HFF-Myc (cell line): ENCODE results near the gene MAGED4.
"Not testable (repeated sequence)": the region's sequence is repeated elsewhere in the genome, so short reads cannot be mapped to it uniquely, and the experiment has no call there.

Experiments
- DNase-seq: peaks from one replicate; pipeline ENCODE4 v3.0.0-alpha.2; 2011; ENCODE audit warnings: low read depth; ENCODE audit errors: extremely low read depth
- H3K4me3 ChIP-seq: replicated peaks from 2 replicates; pipeline ENCODE4 v1.5.1; 2011; ENCODE audit warnings: low read depth, mild to moderate bottlenecking, control low read depth, low read length
- TF ChIP-seq, protein P1 (sequence below): IDR thresholded peaks from 2 replicates; pipeline ENCODE4 v1.5.1; 2012; ENCODE audit warnings: mild to moderate bottlenecking, low read depth, low read length, control low read depth; ENCODE audit errors: missing control alignments

MAGED4 gene, protein sequence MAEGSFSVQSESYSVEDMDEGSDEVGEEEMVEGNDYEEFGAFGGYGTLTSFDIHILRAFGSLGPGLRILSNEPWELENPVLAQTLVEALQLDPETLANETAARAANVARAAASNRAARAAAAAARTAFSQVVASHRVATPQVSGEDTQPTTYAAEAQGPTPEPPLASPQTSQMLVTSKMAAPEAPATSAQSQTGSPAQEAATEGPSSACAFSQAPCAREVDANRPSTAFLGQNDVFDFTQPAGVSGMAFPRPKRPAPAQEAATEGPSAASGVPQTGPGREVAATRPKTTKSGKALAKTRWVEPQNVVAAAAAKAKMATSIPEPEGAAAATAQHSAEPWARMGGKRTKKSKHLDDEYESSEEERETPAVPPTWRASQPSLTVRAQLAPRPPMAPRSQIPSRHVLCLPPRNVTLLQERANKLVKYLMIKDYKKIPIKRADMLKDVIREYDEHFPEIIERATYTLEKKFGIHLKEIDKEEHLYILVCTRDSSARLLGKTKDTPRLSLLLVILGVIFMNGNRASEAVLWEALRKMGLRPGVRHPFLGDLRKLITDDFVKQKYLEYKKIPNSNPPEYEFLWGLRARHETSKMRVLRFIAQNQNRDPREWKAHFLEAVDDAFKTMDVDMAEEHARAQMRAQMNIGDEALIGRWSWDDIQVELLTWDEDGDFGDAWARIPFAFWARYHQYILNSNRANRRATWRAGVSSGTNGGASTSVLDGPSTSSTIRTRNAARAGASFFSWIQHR

DNA sequence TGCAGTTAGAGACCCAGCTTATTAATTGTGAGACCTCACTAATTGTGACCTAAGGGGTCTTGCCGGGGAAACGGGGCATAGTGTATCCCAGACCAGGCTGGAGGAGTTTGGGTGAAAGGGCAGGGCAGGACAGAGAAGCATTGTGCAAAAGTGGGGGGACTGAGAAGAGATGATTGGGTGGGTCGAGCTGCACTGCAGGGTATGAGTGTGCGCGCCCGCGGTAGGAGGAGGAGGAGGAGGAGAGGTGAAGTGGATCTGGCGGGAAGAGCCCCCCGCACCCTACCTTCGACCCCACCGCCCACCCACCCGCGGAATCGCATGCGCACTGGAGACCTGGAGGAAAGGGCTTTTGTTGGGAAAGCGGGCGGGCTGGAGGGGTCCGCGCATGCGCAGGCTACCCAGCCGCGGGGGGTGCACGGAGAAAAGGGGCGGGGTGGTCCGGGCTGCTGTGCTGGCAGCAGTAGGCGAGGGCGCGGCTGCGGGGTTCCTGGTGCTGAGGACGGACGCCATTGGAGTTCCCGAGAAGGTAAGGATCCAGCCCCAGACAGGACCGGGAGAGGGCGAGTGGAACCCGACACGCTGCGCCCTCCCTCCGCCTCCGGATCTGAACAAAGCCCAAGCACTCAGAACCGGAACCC, at the start of gene MAGED4:
MAGED4 (plus strand) TSS at position 449 of the 638 bp plus-strand sequence. CDS start 1,035 bp downstream, outside the sequence.
- DNase-seq, H3K4me3 ChIP-seq: not testable (repeated sequence)

DNA sequence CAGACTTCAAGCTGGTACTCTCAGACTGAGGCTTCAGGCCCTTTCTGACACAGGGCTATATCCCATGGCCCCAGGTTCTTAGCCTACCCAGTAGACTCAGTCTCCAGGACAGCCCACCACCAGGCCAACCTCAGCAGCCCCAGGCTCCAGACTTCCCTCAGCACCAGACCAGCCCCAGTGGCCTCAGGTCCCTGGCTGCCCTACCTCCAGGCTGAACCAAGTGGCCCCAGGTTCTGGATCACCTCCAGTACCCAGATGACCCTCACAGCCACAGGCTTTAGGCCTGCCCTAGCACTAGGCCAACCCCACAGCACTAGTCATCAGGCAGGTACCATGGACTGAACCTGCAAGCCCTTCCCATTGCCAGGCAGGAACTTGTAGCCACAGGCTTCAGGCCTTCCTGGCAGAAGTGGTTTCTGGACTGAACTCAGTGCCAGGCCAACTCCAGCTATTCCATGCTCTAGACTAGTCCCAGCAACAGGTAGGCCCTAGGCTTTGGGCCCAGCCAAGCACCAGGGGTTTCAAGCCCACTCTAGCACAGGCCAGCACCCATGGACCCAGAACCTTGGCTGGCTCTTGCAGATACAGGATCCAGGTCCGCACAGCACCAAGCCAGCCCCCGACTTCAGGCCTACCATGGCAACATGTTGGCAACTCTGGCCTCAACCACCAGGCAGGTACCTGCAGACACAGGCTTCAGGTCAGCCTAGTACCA, 45.7 kb upstream of the MAGED4 start:
- no peak for DNase-seq
- H3K4me3 ChIP-seq: no peak overlapping the region
- TF ChIP-seq, protein P1, sequence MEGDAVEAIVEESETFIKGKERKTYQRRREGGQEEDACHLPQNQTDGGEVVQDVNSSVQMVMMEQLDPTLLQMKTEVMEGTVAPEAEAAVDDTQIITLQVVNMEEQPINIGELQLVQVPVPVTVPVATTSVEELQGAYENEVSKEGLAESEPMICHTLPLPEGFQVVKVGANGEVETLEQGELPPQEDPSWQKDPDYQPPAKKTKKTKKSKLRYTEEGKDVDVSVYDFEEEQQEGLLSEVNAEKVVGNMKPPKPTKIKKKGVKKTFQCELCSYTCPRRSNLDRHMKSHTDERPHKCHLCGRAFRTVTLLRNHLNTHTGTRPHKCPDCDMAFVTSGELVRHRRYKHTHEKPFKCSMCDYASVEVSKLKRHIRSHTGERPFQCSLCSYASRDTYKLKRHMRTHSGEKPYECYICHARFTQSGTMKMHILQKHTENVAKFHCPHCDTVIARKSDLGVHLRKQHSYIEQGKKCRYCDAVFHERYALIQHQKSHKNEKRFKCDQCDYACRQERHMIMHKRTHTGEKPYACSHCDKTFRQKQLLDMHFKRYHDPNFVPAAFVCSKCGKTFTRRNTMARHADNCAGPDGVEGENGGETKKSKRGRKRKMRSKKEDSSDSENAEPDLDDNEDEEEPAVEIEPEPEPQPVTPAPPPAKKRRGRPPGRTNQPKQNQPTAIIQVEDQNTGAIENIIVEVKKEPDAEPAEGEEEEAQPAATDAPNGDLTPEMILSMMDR: no peak

DNA sequence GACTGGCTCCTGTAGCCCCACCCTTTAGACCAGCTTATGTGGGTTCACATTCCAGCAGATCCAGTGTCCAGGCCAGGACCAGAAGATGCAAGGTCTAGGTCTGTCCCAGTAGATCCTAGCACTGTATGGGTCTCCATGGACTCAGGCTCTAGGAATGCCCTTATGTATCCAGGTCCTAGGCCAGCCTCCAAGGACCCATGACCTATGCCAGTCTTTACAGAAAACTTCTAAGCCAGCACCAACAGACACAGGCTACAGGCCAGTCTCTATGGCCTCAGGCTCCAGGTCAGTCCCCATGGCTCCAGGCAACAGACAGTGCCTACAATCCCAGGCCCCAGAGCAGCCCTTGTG, 45.2 kb upstream of the MAGED4 start:
- H3K4me3 ChIP-seq: no peak overlapping the region
- no peak for DNase-seq
- TF ChIP-seq, protein P1: no peak

DNA sequence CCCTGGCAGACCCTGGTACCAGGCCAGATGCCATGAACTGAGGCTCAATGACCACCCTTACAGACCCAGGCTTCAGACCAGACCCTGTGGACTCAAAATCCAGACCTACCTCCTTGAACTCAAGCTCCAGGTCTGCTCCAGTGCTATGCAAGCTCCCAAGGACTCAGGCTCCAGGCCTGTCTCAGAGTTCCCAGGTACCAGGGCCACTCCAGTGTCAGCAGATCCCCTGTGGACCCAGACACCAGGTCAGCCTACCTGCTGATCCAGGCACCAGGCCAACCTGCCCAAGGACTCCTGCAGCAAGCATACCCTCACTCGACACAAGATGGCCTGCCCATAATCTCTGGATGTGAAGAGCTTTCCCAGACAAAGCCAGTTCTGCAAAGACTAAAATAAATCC, 44.7 kb upstream of the MAGED4 start:
- no peak overlapping the region for H3K4me3 ChIP-seq
- TF ChIP-seq, protein P1: no peak
- no peak for DNase-seq

DNA sequence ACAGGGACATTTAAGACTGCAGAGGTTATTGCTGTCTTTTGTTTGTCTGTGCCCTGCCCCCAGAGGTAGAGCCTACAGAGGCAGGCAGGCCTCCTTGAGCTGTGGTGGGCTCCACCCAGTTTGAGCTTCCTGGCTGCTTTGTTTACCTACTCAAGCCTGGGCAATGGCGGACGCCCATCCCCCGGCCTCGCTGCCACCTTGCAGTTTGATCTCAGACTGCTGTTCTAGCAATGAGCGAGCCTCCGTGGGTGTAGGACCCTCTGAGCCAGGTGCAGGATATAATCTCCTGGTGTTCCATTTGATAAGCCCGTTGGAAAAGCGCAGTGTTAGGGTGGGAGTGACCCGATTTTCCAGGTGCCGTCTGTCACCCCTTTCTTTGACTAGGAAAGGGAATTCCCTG, 34.0 kb upstream of the MAGED4 start:
- H3K4me3 ChIP-seq, DNase-seq: not testable (repeated sequence)

DNA sequence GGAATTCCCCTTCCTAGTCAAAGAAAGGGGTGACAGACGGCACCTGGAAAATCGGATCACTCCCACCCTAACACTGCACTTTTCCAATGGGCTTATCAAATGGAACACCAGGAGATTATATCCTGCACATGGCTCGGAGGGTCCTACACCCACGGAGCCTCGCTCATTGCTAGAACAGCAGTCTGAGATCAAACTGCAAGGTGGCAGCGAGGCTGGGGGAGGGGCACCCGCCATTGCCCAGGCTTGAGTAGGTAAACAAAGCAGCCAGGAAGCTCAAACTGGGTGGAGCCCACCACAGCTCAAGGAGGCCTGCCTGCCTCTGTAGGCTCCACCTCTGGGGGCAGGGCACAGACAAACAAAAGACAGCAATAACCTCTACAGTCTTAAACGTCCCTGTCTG, 24.5 kb upstream of the MAGED4 start:
- H3K4me3 ChIP-seq, DNase-seq: not testable (repeated sequence)

DNA sequence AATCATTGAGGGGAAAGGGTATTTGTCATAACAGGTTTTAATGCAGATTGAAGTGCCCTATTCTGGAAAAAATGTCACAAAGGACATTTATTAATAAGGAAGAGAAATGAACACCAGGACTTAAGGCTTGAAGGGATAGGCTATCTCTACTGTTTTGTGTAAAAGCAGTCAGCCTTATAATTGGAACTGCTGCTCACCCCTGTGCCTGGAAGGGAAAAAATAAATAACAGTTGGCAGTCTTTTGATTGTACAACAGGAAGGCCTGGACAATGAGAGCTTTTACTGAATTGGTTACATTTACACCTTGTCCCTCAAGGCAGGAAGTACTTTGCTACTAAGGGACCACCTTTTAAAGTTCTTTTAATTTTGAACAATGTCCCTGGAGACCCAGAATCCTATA, 17.8 kb upstream of the MAGED4 start:
- TF ChIP-seq, protein P1: no peak
- DNase-seq: no peak
- no peak overlapping the region for H3K4me3 ChIP-seq

DNA sequence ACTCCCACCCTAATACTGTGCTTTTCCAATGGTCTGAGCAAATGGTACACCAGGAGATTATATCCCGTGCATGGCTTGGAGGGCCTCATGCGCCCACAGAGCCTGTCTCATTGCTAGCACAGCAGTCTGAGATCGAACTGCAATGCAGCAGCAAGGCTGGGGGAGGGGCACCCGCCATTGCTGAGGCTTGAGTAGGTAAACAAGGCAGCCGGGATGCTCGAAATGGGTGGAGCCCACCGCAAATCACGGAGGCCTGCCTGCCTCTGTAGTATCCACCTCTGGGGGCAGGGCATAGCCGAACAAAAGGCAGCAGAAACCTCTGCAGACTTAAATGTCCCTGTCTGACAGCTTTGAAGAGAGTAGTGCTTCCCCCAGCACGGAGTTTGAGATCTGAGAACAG, 13.6 kb upstream of the MAGED4 start:
- not testable (repeated sequence) for H3K4me3 ChIP-seq, DNase-seq

DNA sequence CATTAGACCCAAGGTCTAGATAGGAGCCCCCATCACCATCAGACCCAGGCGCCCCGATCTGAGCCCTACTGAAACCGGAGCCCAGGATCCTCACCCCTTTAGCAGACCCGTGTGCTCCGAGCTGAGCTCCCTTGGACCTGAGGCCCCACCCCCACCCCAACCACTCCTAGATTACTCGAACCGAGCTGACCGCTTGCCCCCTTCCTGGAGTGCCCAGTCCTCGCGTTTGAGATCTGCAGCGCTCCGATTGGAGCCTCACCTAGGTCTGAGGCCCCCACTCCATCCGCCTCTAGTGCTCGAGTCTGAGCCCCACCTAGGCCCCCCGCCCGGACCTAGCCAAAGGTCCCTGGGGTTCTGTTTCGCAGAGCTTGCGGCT, 378 bp downstream of the MAGED4 start:
- not testable (repeated sequence) for DNase-seq, H3K4me3 ChIP-seq

DNA sequence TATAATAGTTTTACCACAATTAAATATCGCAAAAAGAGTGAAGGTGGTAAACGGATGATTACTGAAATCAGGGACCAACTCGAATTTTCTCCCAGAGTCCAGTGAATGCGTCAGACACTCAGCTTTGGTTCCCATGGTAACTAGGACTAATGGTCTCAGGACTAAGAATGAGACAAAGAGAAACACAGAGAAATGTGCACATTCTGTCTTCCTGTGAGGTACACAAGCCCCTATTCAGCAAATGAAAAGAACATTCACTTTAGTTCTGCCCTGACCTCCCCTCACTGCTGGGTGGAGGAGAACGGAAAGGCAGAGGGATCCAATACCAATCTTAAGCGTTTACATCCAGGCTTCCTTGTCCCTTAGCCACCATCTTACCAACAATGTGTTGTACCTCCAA, 26.7 kb downstream of the MAGED4 start:
- H3K4me3 ChIP-seq, DNase-seq: not testable (repeated sequence)
